HG02840 (cell line): ENCODE results near the gene CYTIP.
"Not testable (repeated sequence)": the region's sequence is repeated elsewhere in the genome, so short reads cannot be mapped to it uniquely, and the experiment has no call there.

ENCODE experiments used
- ATAC-seq: cut with Tn5 transposase; IDR thresholded peaks from one replicate; pipeline ENCODE4 v1.9.1; 2021; ENCODE audit warnings: mild to moderate bottlenecking, moderate library complexity, moderate number of reproducible peaks; ENCODE audit not compliant: unreplicated experiment, low FRiP score

Gene CYTIP

DNA sequence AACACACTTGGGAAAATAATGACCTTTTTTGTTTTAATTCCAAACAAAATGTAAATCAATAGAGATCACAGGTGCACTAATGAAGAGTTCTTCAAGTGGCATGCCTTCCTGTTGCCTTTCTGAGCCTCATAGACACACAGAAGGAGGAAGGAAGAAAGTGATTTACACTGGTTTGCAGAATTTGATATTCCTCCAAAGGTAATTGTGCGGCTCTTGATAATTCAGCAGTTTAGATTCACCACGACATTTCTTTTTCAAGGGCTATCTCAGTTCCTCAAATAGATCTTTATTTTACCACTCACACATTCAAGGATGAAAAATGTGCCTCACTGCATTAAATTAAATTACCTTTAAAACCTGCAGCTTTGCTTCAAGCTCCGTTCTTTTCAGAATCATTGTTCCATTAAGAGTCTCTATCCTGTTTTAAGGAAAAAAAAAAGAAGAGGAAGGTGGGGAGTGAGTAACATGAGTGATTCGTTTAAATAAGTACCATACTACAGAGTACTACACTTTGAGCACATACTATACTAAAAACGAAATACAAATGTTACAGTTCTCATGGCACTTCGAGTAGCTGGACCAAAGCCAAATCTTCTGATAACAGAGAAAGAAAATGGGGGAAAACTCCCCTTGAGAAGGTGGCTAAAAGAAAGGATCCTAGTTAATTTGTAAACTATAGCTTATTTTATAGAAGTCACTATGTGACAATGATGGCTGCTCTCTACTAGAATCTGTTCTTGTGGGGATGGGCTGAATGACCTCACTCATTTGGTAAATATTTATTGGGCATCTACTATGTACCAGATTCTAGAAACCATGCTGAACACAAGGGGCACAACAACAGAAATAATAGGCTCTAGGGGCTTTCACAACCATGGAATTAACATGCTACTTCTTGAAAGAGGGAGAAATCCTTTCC is 16.6 kb downstream of the CYTIP start:
- no peak for ATAC-seq

DNA sequence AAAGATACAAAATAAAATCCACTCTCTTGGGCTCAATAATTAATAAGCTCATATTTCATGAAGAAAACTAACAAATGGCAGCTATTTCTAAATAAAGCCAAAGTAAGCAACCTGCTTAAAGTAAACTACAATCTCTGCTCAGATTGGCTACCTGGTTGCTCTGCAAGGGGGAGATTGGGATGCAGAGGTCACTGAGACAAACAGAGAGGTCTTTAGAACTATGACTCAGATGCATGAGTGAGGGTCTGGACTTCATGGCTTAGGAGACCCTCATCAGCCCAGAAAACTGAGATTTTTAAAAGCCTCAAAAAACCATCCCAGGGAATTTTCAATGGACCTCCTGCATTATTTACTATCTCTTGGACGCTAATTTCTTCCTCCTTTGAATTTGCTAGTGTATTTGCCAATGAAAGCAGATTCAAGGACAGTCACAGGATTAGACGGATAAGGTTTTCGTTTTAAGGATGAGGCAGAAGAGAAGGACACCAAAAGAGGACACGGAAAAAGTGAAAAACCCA is 17.4 kb downstream of the CYTIP start:
- no peak for ATAC-seq

DNA sequence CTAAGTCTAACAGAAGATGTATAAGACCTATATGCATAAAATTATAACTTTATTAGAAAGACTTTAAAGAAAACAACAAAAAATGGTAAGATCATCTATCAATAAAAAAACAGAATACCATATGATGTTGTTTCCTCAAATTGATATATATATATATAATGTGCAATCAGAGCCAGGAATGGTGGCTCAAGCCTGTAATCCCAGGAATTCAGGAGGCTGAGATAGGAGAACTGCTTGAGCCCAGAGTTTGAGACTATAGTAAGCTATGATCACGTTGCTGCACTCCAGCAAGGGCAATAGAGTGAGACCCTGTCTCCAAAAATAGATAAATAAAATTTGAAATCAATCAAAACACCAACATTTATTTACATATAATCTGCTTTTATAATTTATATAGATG is 19.5 kb downstream of the CYTIP start:
- no peak for ATAC-seq

DNA sequence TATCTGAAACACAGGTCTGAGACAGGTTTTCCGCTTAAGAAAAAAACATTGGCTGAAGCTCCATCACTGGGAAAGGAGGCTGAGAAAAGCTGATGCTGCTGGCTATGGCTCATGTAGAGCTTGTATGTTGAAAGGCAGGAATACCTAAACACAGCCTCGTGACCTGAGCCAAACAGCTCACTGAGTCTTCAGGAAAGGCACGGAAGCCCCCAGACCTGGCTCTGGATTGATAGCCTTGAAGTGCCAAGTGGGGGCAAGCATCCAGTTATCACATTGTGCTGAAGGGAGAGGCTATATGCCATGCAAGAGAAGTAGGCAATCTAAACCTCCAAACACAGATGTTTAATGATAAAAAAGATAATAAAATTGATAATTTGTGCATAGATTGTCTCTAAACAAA is 21.9 kb downstream of the CYTIP start:
- no peak for ATAC-seq

DNA sequence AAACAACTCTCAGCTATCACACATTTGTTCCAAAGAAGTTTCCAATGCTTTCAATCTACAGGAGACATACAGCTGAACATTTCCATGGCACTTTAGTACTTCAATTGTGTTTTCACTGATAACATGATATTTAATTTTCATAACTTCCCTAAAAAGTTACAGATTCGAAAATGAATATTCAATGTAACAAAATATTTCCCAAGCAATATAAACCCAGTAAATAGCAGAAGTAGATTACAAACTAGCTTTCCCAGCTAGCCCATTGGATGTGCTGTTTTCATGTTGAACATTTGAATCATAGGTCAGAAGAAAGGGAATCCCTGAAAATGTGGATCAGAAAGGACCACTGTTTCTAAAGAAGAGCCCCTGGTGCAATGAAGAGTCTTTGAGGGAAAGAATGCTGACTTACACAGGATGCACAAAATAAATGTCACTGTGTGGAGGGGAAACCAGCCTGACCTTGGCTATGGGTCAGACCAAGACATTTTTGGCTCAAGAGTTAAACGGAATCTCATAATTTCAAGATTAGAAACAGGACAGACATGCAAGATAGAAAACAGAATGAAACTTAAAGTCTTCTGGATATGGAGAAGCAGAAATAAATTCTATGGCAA is 22.5 kb downstream of the CYTIP start:
- no peak for ATAC-seq

DNA sequence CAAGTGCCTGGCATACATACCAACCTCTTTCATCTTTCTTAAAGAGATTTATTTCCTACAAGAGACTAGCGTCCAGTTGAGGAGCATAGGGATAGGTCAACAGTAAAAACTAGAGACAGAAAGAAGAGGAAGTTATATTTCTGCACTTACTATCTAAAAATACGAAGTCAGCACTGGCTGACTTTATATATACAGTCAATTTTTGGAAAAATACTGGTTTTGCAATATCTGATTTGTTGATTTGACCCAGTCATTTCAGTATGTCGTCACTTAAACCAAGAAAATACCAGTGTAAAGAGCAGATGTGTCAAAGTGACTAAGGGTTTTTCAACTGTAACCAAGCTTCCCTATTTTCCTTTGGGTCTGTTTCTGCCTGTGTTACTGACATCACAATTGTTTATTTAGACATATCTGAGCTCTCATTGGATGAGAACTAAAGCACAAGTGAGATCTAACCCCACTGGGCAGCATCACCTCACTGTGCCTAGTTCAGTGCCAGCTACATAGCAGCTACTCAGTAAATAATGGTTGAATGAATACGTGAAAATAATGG is 23.0 kb downstream of the CYTIP start:
- no peak for ATAC-seq

DNA sequence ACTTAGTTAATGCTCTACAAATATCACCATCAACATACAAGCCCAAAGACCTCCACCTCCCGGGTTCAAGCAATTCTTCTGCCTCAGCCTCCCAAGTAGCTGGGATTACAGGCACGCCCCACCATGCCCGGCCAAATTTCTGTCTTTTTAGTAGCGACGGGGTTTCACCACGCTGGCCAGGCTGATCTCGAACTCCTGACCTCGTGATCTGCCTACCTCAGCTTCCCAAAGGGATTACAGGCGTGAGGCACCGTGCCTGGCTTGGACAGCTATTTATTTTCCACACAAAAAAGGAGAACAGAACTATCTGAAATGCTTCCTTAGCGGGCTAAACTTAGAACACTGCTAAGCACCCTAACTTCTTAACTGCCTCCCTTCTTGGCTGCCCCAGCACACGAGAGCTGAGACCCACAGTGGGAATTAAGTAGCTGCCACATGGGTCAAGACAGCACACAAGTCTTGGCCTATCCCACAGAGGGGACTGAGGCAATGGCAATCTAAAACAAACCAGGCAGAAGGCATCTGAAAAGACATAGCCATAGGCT is 24.8 kb downstream of the CYTIP start:
- no peak for ATAC-seq

DNA sequence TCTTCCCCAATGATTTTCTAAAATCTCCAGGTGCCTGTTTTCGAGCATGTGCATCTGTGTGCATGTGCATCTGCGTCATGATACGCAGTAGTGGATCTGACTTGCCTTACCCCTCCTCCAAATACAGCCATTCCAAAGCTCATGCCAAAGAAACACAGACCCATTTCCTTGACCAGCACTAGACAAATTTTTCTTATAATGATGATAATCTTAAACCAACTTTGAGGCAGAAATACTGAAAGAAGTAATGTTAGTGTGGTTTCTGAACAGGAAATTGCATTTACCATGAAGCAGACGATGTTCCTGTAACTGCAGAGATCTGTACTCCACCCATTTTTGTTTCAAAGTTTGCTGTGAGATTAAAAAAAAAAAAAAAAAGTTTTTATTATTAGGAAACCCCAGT is 25.6 kb downstream of the CYTIP start:
- no peak for ATAC-seq

DNA sequence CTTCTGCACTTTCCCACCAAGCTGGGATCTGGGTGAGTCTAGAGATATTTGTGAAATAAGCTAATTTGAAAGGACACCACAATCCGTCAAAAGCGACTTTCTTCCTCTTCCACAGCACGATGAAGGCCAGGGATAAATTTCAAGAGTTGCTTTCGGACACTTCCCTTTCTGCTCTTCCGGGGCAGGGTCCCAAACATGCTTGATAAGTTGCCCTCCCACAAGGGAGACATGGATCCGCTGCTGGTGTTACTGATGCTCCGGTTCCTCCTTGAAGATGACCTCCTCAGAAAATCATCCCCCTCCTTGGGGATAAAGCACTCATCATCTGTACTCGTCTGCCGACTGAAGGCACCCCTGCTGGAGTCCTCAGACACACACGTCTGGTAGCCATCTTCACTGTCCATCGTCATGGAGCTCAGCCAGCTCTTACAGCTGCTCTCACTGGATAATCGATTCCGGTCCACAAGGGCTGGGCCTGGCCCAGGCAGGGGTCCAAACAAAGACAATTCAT is 28.2 kb downstream of the CYTIP start:
- no peak for ATAC-seq

DNA sequence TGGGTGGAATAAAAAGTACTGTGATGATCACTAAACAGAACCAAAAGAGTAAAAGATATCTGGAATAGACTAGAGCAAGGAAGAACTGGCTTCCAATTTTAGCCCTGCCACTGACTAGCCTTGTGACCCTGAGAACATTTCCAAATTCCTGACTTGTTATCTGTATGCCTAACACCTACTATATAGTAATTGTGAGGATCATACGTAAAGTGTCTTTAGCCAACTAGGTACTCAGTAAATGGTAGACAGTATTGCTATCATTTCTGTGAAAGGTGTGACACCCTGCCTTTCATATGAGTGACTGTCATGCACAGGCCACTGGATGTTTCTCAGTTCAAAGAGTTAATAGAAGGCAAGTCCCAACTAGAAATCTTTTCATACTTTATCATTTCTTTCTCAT is 29.8 kb downstream of the CYTIP start:
- peak; percentile 12 for ATAC-seq

DNA sequence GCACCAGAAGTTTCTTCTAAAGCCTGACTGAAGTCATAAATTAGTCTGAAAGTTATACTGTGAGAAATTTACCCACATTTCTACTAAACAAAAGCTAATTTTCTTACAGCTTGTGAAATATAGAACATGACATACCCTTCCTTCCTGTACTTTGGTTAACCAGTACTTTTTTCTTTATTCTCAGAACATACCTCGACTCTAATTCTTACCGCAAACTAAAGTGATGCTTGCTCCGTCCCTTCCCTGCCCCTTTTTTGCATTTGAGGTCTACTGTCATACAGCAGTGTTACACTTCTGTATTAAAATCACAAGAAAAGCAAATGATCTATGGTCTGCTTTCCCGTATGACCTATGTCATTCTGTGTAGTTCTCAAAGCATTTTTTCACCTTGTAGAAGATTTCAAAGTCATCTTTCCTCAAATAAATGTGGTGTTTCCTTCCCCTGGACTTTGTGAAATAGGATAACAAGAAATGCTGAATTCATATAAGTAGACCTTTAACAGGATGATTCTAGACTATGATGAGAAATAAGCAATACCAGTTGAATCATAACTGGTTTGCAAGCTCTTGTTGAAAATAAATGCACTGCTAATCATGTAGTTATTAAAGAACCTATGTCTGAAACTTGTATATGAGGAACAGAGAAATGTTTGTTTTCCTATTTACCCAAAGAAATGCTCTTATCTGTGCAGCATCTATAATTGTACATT is 30.4 kb downstream of the CYTIP start:
- peak; percentile 90 for ATAC-seq

DNA sequence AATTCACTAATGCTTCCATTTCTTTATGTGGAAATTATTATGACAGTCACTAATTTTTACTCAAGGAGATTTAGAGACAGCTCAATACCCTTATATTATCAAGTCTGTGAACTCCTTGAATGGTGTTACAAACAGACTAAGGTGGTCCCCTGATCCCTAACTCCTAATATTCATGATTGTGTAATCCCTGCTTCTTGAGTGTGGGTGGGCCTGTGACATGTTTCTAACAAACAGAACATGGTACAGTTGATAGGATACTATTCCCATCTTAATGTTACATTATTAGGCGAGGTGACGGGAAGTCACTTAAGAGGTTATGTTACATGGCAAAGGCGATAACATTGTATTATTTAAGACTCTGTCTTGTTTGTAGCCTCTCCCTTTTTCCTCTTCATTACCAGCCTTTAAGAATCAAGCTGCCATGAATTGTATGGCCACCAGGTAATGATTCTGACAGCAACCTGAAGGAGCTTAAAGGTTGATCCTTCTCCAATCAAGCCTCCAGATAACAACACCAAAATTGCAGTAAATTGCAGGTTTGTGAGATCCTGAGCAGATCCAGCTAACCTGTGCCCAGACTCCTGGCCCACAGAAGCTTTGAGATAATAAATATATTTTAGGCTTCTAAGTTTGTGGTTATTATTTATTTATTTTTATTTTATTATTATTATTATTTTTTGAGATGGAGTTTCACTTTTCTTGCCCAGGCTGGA is 32.1 kb downstream of the CYTIP start:
- no peak for ATAC-seq

DNA sequence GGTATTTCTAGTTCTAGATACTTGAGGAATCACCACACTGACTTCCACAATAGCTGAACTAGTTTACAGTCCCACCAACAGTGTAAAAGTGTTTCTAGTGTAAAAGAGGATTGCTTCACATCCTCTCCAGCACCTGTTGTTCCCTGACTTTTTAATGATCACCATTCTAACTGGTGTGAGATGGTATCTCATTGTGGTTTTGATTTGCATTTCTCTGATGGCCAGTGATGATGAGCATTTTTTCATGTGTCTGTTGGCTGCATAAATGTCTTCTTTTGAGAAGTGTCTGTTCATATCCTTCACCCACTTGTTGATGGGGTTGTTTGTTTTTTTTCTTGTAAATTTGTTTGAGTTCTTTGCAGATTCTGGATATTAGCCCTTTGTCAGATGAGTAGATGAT is 38.5 kb downstream of the CYTIP start:
- not testable (repeated sequence) for ATAC-seq

DNA sequence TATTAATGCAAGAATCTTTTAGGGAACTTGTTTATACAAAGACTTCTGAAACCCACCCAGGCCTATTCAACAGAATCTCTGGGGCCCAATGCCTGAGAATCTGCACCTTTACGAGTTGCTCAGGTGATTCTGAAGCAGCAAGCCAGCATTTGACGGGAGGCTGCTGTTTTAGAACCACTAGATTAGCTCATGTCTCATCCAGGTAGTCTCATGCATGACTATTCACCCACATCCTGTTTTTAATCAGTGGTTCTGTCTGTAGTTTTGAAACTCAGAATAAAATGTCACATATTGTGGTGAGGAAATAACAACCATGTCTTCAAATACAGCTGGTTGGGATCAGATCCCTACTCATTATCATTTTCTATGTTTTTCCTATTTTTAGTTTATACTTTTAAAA is 39.5 kb downstream of the CYTIP start:
- peak; percentile 97 for ATAC-seq

DNA sequence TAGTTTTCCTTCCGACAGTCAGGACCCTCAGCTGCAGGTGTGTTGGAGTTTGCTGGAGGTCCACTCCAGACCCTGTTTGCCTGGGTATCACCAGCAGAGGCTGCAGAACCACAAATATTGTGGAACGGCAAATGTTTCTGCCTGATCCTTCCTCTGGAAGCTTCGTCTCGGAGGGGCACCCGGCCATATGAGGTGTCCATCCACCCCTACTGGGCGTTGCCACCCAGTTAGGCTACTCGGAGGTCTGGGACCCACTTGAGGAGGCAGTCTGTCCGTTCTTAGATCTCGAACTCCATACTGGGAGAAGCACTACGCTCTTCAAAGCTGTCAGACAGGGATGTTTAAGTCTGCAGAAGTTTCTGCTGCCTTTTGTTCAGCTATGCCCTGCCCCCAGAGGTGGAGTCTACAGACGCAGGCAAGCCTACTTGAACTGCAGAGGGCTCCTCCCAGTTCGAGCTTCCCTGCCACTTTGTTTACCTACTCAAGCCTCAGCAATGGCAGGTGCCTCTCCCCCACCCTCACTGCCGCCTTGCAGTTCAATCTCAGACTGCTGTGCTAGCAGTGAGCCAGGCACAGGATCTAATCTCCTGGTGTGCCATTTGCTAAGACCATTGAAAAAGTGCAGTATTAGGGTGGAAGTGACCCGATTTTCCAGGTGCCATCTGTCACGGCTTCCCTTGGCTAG is 40.9 kb downstream of the CYTIP start:
- not testable (repeated sequence) for ATAC-seq

DNA sequence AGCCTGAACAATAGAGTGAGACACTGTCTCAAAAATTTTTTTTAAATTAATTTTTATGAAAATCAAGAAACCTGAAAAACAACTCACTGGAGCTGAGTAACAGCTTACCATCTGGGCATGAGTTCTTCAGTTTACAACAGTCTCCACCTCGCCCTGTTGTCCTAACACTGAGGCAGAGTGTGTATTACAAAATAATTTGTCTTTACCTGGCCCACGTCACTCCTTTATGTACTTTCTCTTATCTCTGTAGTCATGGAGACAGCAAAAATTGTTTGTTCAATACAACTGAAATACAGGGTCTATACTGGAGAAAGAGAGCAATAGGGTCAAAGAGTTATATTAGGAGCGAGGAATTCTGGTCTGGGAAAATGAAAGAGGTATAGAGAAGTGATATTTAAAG is 48.1 kb downstream of the CYTIP start:
- no peak for ATAC-seq

DNA sequence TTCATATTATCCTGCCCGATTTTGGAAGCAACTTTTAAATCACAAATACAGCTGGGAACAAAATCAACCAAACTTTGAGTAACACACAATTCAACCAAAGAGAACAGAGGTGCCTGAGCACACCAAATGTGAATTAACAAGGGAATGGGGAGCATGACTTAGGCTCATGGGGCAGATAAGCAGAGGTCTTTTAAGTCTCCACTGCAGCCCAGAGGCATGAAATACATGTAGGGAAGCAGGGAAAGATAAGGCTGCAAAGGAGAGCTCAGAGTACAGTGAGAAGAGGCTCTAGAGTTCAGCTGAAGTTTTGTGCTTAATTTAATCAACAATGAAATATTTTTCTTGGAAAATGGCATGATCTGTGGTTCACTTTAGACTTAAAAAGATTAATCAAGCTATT is 49.0 kb downstream of the CYTIP start:
- no peak for ATAC-seq

DNA sequence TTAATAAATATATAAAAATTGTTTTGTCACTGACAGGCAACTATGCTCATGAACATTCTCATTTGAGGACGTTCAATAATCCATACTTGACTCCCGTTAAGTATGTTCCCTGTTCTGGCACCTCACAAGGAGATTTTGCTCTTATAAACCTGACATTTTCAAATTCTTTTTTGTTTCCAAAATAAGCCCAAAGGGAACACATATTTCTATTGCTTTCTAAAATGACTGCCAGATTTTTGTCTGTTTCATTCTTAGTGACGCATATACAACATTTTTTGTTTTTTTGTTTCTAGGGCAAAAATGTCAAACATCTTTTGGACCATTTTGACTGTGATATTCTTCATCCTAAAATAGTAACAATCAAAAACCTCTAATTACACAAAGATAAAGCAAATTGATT is 50.5 kb downstream of the CYTIP start:
- no peak for ATAC-seq

DNA sequence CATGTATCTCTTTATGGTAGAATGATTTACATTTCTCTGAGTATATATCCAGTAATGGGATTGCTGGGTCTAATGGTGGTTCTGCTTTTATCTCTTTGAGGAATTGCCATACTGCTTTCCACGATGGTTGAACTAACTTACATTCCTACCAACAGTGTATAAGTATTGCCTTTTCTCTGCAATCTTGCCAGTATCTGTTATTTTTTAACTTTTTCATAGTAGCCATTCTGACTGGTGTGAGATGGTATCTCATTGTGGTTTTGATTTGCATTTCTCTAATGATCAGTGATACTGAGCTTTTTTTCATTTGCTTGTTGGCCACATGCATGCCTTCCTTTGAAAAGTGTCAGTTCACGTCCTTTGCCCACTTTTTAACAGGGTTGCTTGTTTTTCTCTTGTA is 55.1 kb downstream of the CYTIP start:
- no peak for ATAC-seq
